ENCODE results near the gene BACH1.

The BACH1 gene

GRCh38 chr21:29378832-29379231 is 80.1 kb downstream of the BACH1 start:
- DNase-seq (ENCODE audit: low read depth in 2 of 2) = no peak

GRCh38 chr21:29379517-29380054 is 80.9 kb downstream of the BACH1 start:
- no peak for DNase-seq (ENCODE audit: low read depth in 2 of 2)

GRCh38 chr21:29382030-29382654 is 83.4 kb downstream of the BACH1 start:
- DNase-seq (ENCODE audit: low read depth in 2 of 2) = no peak

GRCh38 chr21:29384683-29385359 is 86.1 kb downstream of the BACH1 start:
- DNase-seq (ENCODE audit: low read depth in 2 of 2) = no peak

GRCh38 chr21:29385934-29386520 is 87.3 kb downstream of the BACH1 start:
- no peak for DNase-seq (ENCODE audit: low read depth in 2 of 2)

- DNase-seq (ENCODE audit: low read depth in 2 of 2) = no peak
These were observed 88.1 kb downstream of the BACH1 start for GRCh38 chr21:29386803-29387202.

GRCh38 chr21:29387598-29387997 is 88.9 kb downstream of the BACH1 start:
- DNase-seq (ENCODE audit: low read depth in 2 of 2) = no peak

- no peak for DNase-seq (ENCODE audit: low read depth in 2 of 2)
These were observed 90.4 kb downstream of the BACH1 start for GRCh38 chr21:29389136-29389535.

GRCh38 chr21:29390778-29391177 is 92.1 kb downstream of the BACH1 start:
- no peak for DNase-seq (ENCODE audit: low read depth in 2 of 2)

- no peak for DNase-seq (ENCODE audit: low read depth in 2 of 2)
These were observed 95.3 kb downstream of the BACH1 start for GRCh38 chr21:29394051-29394450.
